ENCODE results near the gene FBXW8. TPM values are rescaled to one million over a fixed set of nuclear protein-coding genes. Genes with fewer than 3 reads are reported as not detected.

FBXW8 gene
- total RNA-seq, 4 donors from 2014 or later, result 8.9 to 21.6 (median 12.2) TPM

- no peak for DNase-seq (ENCODE audit: low spot score)
- TF ChIP-seq, protein P1, sequence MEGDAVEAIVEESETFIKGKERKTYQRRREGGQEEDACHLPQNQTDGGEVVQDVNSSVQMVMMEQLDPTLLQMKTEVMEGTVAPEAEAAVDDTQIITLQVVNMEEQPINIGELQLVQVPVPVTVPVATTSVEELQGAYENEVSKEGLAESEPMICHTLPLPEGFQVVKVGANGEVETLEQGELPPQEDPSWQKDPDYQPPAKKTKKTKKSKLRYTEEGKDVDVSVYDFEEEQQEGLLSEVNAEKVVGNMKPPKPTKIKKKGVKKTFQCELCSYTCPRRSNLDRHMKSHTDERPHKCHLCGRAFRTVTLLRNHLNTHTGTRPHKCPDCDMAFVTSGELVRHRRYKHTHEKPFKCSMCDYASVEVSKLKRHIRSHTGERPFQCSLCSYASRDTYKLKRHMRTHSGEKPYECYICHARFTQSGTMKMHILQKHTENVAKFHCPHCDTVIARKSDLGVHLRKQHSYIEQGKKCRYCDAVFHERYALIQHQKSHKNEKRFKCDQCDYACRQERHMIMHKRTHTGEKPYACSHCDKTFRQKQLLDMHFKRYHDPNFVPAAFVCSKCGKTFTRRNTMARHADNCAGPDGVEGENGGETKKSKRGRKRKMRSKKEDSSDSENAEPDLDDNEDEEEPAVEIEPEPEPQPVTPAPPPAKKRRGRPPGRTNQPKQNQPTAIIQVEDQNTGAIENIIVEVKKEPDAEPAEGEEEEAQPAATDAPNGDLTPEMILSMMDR (IDR thresholded peaks at IDR 0.05), result no peak
- ATAC-seq (ENCODE audit: low FRiP score), result no peak
Observed at GRCh38 chr12:116870306-116870705, 40.4 kb upstream of the FBXW8 start.

- ATAC-seq (ENCODE audit: low FRiP score) (no peak), DNase-seq (ENCODE audit: low spot score) (no peak)
- TF ChIP-seq, protein P1 (IDR thresholded peaks at IDR 0.05), result no peak
Observed at GRCh38 chr12:116874324-116874995, 36.3 kb upstream of the FBXW8 start.

DNA sequence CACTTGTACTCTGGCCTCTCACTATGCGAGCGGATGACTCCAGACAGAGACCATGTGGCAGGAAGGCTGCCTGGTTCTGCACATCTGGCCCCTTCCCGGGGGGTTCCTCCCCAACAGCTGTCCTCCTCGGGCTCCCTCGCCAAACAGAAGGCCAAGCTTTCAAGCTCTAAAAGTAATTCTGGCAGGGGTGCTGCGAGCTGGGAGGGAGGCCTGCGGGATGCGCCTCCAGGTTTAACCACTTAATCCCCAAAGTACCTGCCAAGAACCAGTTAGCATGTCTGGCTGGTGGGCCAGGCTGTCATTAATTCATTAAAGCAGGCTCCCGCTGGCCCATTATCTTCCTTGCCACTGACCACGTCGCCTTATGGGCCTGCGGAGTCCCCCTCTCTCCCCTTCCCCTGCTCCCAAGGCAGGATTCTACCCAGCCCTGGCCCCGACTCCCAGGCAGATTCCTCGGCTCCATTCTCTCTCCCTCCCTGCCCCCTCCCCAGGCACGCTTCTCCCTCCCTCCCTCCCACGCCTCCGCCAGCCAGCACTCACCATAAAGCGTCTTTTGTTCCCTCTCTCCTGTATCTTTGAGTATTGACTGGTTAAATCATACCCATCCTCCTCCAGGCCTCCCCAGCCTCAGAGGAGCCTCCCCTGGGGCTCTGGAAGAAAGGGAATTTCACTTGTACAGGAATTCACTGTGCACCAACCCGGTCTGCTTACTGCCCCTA lies 34.4 kb upstream of the FBXW8 start:
- TF ChIP-seq, protein P1 (IDR thresholded peaks at IDR 0.05), result no peak
- ATAC-seq (ENCODE audit: low FRiP score), result no peak
- no peak for DNase-seq (ENCODE audit: low spot score)

DNA sequence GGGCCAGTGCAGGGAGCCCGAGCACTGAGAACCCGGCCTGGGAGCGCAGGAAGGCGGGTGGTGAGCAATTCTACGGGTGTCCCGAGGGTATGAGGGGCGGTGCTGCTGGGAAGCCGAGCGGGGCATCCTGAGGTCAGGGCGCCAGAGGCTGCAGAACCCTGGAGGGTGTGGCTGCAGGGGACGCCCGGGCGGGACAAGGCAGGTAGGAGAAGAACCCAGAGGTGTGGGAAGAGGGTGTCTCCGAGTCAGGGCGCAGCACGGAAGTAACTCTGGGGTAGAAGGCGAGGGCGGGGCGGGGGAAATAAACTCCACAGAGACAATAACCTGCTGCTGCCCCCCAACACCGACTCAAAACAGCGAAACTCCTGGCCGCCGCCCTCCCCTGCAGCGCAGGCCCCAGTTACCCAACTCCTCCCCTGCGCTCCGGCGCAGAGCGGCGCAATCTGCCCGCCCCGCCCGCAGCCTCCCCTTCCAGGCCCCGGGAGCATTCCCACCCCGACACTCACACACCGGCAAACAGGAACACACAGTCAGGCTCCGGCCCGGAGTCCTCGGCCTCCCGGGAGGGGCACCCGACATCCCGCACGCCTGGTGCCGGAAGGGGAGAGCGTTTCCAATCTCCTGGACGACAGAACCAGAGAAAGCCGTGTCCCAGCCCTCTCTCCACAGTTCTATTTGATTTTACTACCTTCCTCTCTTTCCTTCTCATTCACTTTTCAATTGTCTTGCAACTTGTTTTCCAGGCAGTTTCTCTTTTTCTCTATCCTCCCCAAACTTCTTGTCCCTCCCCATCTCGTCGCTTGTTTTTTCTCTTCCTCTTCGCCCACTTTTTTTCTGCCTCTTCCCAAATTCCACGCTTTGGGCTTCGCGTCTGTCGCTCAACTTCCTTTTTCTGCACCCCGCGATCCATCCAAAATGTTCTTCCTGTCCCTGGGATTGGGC lies 31.9 kb upstream of the FBXW8 start:
- TF ChIP-seq, protein P1 (IDR thresholded peaks at IDR 0.05), result no peak
- DNase-seq (ENCODE audit: low spot score) (no peak), ATAC-seq (ENCODE audit: low FRiP score) (no peak)

GRCh38 chr12:116879509-116880212 lies 31.1 kb upstream of the FBXW8 start:
- TF ChIP-seq, protein P1 (IDR thresholded peaks at IDR 0.05), result no peak
- no peak for DNase-seq (ENCODE audit: low spot score)
- ATAC-seq (ENCODE audit: low FRiP score), result no peak

- no peak for DNase-seq (ENCODE audit: low spot score)
- no peak for ATAC-seq (ENCODE audit: low FRiP score)
- TF ChIP-seq, protein P1 (IDR thresholded peaks at IDR 0.05), result no peak
Observed at GRCh38 chr12:116880213-116880816, 30.4 kb upstream of the FBXW8 start.

Data from omental fat pad (tissue), 4 donors.